GM12891 (cell line): ENCODE data around the gene GPR78.

Experiments
- DNase-seq: peaks from one replicate; pipeline ENCODE4 v3.0.0; 2011; ENCODE audit warnings: low spot score; ENCODE audit not compliant: insufficient read length
- FAIRE-seq: peaks from 2 replicates; lab custom pipeline; 2011; peaks lifted over from hg19 to GRCh38; lab: Jason Lieb, UNC
- PAX5 ChIP-seq: IDR thresholded peaks from 2 replicates; pipeline ENCODE4 v1.6.1; 2011; ENCODE audit warnings: low read length, moderate library complexity, mild to moderate bottlenecking; ENCODE audit not compliant: insufficient read depth, severe bottlenecking
- POLR2A ChIP-seq: IDR thresholded peaks from 2 replicates; pipeline ENCODE4 v1.6.1; 2011; ENCODE audit warnings: low read depth, low read length, control low read depth
- POLR2AphosphoS5 ChIP-seq: IDR thresholded peaks from 2 replicates; pipeline ENCODE4 v1.6.1; 2011; ENCODE audit warnings: low read depth, low read length, control low read depth
- POU2F2 ChIP-seq: IDR thresholded peaks from 2 replicates; pipeline ENCODE4 v1.6.1; 2011; ENCODE audit warnings: low read depth, mild to moderate bottlenecking, control low read depth, low read length, moderate library complexity
- SPI1 ChIP-seq: IDR thresholded peaks from 2 replicates; pipeline ENCODE4 v1.6.1; 2011; ENCODE audit warnings: low read depth, low read length, control low read depth
- TAF1 ChIP-seq: IDR thresholded peaks from 2 replicates; pipeline ENCODE4 v1.6.1; 2011; ENCODE audit warnings: low read depth, low read length, control low read depth

GPR78 gene

DNA sequence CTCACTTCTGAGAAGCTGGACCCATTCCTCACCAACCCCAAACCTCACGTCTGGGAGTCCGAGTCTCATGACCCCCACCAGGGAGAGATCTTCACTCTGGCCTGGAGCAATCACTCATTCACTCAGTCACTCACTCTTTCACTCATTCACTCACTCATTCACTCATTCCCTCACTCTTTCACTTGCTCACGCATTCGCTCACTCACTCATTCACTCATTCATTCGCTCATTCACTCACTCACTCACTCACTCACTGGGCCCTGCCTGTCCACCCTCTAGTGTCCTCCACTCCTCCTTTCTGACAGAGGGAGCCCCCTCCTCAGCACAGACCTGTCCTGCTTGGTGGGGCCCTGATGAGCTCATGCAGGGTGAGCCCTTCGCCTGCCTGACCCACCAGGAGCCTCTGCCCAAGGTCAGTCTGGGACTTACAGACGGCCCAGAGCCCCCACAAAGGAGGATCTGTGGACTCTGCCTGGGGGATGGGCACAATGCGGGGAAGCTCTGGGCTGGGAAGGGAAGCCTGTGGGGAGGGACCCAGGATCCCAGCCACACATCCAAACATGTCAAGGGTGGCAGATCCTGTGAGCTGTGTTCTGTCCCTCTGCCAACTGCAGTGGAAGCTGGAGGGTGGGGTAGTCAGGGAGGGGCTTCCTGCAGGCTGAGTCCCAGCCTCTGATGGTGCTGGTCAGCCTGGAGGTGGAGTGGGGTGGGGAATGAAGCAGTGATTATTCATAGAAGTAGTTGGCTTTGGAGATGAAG, 30.8 kb downstream of the GPR78 start:
- no peak for FAIRE-seq
- DNase-seq, result no peak
- TF ChIP-seq POLR2AphosphoS5 (no peak), PAX5 (no peak), POLR2A (no peak), TAF1 (no peak), SPI1 (no peak), POU2F2 (no peak)

DNA sequence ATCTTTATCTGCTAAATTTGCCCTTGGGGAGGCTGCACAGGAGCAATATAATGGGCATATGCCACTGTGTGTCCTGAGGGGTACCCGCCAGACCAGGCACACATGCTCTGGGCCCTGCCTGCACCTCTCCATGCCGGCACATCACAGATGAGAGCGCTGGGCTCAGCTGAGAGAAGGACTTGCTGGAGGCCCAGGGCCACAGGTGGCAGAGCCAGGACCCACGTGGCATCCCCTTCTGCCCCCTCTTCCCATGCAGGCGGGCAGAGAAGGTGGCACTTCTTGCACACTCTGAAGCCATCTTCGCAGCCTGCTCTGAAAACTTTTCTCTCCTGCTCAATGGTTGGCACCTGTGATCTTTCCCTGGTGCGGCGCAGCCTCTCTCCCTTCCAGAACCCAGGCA, 32.5 kb downstream of the GPR78 start:
- TF ChIP-seq SPI1, result no peak
- no peak for TF ChIP-seq POLR2AphosphoS5
- TF ChIP-seq TAF1, result no peak
- TF ChIP-seq PAX5, result no peak
- TF ChIP-seq POLR2A, result no peak
- no peak for TF ChIP-seq POU2F2
- FAIRE-seq (no peak), DNase-seq (no peak)

DNA sequence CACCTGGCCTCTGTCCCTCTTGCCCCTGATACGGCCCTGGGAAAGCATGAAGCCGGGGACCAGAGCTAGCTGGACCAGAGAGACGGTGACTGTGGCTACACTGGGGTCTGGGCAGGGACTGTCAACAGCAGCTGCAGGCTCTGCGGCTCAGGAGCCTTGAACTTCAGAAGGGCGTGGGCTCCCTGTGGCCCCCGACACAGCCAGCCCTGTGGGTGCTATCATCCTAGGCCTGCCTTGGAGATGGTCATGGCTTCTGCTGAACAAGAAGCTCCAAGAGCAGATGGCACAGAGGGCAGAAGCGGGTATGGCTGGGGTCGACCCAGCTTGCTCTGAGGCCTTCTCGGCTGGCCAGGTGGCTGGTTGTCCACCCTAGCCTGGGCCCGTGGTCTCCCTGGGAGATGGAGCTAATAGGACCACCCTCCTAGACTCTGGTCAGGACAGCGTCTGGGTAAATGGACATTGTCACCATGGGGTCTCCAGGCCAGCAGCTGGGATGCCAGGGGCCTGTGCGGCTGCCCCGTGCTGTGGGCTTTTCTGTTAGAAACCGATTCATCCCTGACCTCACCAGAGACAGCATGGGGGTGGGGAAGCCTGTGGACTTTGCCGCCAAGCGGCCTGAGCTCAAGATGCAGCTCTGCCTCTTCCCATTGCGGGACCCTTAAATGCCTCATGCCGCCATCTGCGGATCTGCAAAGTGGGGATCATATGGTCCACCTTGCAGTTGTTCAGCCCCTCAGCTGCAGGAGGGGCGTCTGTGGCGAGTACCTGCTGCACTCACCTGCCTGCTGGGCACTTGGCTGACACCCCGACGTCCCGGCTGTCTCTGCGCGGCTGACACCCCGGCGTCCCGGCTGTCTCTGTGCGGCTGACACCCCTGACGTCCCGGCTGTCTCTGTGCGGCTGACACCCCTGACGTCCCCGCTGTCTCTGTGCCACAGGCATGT, 33.5 kb downstream of the GPR78 start:
- FAIRE-seq (no peak), DNase-seq (no peak)
- TF ChIP-seq PAX5 (no peak), TAF1 (no peak), POU2F2 (no peak), POLR2A (no peak), SPI1 (no peak), POLR2AphosphoS5 (no peak)

DNA sequence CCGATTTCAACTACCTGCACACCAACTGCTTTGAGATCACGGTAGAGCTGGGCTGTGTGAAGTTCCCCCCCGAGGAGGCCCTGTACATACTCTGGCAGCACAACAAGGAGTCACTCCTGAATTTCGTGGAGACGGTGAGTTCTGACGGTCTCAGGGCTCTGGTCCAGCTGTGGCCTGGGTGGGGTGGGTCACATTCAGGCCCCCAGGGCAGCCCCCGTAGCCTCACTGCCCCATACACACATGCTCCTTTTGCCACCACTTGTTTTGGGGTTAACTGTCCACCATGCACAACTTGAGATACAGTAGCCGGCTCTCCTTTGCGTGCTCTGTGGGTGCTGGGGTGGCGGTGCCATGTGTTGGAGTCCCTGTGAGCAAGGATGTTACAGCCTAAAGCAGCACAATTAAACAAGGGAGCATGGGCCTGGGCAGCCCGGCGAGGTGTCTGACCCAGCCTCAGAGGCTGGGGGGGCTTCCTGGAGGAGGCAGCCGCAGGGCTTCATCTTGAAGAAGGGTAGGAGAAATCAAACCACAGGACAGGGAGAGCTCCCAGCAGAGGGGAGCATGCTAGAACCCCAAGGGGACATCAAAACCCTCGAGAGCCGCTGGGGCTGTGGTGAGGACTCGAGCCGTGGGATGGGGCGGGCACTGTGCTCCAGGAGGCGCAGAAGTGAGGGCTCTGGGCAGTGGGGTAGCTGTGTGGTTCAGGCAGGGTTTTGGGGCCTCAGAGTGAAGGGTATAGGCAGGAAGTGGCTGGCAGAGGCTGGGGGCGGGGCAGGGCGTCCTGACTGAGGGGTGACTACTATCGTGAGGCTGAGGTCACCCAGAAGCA, 34.4 kb downstream of the GPR78 start:
- no peak for FAIRE-seq
- no peak for DNase-seq
- no peak for TF ChIP-seq SPI1
- no peak for TF ChIP-seq TAF1
- TF ChIP-seq PAX5, result no peak
- TF ChIP-seq POLR2AphosphoS5, result no peak
- no peak for TF ChIP-seq POLR2A
- no peak for TF ChIP-seq POU2F2

DNA sequence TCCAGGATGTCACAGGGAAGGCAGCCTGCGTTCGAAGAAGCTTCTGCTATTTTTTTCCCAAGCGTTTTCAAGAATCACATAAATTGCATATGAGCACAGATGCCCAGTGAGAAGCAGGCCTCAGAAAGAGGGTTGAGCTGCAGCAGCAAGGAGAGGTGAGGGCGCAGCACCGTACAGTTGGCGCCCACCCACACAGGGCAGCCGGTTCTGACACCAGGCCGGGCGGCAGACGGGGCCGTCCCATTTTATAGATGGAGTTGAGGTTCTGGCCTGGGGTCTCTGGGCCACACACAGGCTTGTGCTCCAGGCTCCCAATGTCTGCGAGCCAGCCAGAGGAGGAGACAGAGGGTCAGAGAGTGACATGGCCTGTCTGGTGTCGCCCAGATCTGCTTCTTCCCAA, 35.2 kb downstream of the GPR78 start:
- no peak for TF ChIP-seq SPI1
- no peak for TF ChIP-seq POU2F2
- TF ChIP-seq TAF1, result no peak
- no peak for TF ChIP-seq PAX5
- no peak for DNase-seq
- no peak for FAIRE-seq

DNA sequence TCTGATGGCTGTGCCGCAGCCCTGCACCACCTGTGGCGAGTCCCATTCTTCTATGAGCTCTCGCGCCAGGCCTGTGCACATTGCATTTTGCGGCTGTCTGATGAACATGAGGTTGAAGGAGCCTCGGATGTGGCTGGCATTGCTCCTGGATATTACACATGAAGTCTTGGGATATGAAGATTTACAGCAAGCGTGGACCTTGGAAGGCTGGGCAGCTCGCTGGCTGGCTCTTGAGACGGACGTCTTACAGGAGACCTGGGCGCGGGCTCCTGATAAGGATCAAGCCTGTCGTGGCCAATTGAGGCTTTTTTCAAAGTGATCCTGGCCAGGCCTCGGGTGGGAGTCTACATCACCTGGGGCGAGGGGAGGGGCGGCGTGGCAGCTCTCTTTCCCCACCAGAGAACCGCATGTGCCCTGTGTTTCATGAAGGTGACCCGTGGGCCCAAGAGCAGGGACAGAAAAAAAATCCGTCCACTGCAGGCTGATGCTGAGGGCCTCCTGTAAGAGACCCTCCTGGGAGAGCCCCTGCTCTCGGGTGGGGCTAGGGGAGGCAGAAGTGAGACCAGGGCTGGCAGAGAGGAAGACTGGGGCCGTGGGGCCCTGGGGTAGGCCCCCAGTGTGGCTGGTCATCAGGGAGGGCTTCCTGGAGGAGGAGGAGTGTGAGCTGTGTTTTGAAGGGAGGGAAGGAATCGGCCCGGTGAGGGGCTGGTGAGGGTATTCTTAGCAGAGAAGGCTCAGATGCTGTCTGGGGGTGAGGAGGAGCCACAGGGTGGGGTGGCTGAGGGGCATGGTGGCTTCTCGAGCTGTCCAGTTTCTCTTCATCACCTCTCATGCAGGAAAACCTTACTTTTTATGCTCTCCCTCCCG, 36.0 kb downstream of the GPR78 start:
- TF ChIP-seq PAX5 (no peak), SPI1 (no peak), POLR2A (no peak), POU2F2 (no peak), TAF1 (no peak), POLR2AphosphoS5 (no peak)
- FAIRE-seq (no peak), DNase-seq (no peak)

DNA sequence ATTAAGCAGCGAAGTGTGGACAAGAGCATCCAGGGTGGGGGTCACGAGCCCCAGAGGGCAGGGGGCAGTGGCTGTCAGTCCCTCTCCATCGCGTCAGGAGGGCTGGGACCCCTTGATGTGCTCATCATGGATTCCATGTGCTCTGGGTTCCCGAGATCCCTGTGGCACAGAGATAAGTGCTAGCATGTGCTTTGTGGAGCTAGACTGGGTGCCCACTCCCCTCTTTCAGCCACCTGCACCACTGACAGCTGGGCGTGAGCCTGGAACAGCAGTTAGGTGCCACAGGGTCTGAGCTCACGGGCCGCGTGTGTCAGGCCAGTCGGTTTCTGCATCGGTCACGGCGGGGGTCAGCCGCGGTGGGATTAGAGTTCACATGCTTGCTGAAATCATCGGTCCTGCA, 36.6 kb downstream of the GPR78 start:
- TF ChIP-seq POLR2AphosphoS5 (no peak), TAF1 (no peak), POLR2A (no peak), PAX5 (no peak), POU2F2 (no peak), SPI1 (no peak)
- DNase-seq, result no peak
- no peak for FAIRE-seq

DNA sequence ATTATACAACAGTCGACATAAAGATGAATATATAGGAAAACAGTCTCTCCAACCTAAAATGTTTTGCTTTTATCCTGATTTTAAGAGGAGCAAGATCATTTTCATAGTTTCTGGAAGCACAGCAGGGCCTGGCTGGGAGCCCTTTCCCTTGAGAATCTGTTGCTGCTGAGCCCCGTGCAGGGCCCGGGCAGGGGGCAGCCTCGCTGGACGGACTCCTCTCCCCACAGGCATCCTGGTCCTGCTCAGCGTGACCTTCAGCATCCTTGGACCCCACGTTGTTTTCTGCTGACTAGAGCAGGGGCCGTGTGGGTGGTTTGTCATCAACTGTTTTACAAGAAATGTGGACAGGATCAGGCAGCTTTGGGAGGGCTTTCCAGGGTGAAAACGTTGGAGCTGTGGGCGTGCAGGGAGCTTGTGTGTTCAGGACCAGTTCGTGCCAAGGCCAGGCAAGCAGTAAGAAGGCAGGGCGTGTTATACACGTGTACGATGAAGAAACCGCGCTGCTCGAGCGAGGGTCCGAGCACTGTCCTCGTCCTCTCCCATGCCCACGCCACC, 37.4 kb downstream of the GPR78 start:
- DNase-seq (no peak), FAIRE-seq (no peak)
- TF ChIP-seq PAX5 (no peak), POLR2AphosphoS5 (no peak), TAF1 (no peak), SPI1 (no peak), POU2F2 (no peak), POLR2A (no peak)
